ENCODE measurements around the gene NOL11.
"Not testable (repeated sequence)": the region's sequence is repeated elsewhere in the genome, so short reads cannot be mapped to it uniquely, and the experiment has no call there.

DNA sequence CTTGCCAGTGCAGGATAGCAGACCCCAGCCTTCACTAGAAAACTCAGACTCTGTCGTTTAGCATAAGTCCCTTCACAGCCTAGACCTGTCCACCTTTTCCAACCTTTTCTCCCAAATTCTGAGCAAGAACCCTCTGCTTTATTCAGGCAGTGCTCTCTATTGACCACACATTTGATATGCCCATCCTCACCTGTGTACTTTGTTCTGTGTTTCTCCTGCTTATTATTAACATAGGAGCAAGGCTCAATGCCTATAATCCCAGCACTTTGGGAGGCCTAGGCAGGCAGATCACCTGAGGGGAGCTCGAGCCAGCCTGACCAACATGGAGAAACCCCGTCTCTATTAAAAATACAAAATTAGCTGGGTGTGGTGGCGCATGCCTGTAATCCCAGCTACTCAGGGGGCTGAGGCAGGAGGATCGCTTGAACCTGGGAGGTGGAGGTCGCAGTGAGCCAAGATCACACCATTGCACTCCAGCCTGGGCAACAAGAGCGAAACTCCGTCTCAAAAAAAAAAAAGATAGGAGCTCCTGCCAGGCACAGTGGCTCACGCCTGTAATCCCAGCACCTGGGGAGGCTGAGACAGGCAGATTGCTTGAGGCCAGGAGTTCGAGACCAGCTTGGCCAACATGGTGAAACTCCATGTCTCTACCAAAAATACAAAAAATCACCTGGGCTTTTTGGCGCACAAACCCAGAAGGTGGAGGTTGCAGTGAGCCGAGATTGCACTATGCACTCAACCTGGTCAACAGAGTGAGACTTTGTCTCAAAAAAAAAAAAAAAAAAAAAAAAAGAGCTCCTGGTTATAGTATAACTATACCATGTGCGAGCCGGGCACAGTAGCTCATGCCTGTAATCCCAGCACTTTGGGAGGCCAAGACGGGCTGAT is 9.7 kb downstream of the NOL11 start:
- TF ChIP-seq, protein P1, sequence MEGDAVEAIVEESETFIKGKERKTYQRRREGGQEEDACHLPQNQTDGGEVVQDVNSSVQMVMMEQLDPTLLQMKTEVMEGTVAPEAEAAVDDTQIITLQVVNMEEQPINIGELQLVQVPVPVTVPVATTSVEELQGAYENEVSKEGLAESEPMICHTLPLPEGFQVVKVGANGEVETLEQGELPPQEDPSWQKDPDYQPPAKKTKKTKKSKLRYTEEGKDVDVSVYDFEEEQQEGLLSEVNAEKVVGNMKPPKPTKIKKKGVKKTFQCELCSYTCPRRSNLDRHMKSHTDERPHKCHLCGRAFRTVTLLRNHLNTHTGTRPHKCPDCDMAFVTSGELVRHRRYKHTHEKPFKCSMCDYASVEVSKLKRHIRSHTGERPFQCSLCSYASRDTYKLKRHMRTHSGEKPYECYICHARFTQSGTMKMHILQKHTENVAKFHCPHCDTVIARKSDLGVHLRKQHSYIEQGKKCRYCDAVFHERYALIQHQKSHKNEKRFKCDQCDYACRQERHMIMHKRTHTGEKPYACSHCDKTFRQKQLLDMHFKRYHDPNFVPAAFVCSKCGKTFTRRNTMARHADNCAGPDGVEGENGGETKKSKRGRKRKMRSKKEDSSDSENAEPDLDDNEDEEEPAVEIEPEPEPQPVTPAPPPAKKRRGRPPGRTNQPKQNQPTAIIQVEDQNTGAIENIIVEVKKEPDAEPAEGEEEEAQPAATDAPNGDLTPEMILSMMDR (IDR thresholded peaks at IDR 0.05; ENCODE audit: insufficient read depth, low read length, poor library complexity, severe bottlenecking): not testable (repeated sequence)
- not testable (repeated sequence) for TF ChIP-seq EZH2phosphoT487 (conservative IDR thresholded peaks at IDR 0.05; ENCODE audit: low read length)

Measured in SU-DHL-6 (cell line).